Caco-2 (cell line): ENCODE data around the gene SUPT20HL1. TPM values are rescaled to one million over a fixed set of nuclear protein-coding genes. Genes with fewer than 3 reads are reported as not detected.
"Not testable (repeated sequence)": the region's sequence is repeated elsewhere in the genome, so short reads cannot be mapped to it uniquely, and the experiment has no call there.

ENCODE experiments used
- Bru-seq: library from RNA; stranded (reverse); fragments of 400-500 nt; gene quantifications from one replicate; lab custom pipeline; 2021; lab: Mats Ljungman, UMichigan
- BruChase-seq, 2 experiments: library from RNA; stranded (reverse); fragments of 400-500 nt; gene quantifications; one replicate each; lab custom pipeline; 2021; lab: Mats Ljungman, UMichigan
- BruUV-seq: library from RNA; stranded (reverse); fragments of 400-500 nt; replicated peaks from 2 replicates; lab custom pipeline; 2021; lab: Mats Ljungman, UMichigan
- CTCF ChIA-PET: fragments of 300-600 bp; sonication (Branson Sonifier 250); formaldehyde crosslinking; loops from one replicate; lab custom pipeline; 2022; ENCODE audit warnings: antibody characterized with exemption; lab: Charles Lee
- POLR2A ChIA-PET: fragments of 300-600 bp; sonication (Branson Sonifier 250); formaldehyde crosslinking; loops from one replicate; lab custom pipeline; 2022; ENCODE audit warnings: antibody characterized with exemption; lab: Charles Lee
- DNase-seq, 2 experiments: peaks; one replicate each; pipeline versions ENCODE4 v3.0.0 to v3.0.0-alpha.2; 2020 to 2022
- H3K27me3 ChIP-seq: replicated peaks from 2 replicates; pipeline ENCODE4 v1.6.0; 2011; ENCODE audit warnings: low read length; ENCODE audit not compliant: control insufficient read depth, insufficient read depth
- H3K36me3 ChIP-seq: 2 replicates; pipeline ENCODE4 v1.5.1; 2011; ENCODE audit warnings: low read length; ENCODE audit not compliant: control insufficient read depth, insufficient read depth
- H3K4me1 ChIP-seq: fragments of 250-450 bp; sonication (Bioruptor Pico); 2 replicates; pipeline ENCODE4 v1.5.1; 2020; ENCODE audit warnings: mild to moderate bottlenecking
- H3K4me3 ChIP-seq: 2 replicates; pipeline ENCODE4 v1.5.1; 2011; ENCODE audit warnings: low read depth, mild to moderate bottlenecking, control low read depth, low read length
- H3K9me3 ChIP-seq: fragments of 250-450 bp; sonication (Bioruptor Pico); 2 replicates; pipeline ENCODE4 v1.5.1; 2020; ENCODE audit warnings: mild to moderate bottlenecking, moderate library complexity
- H3K27ac Mint-ChIP-seq: one replicate; pipeline ENCODE4 v1.8.0; 2022; ENCODE audit warnings: mixed read lengths; ENCODE audit not compliant: unreplicated experiment
- H3K27me3 Mint-ChIP-seq: one replicate; pipeline ENCODE4 v1.8.0; 2022; ENCODE audit warnings: mixed read lengths; ENCODE audit not compliant: insufficient read depth, unreplicated experiment
- H3K36me3 Mint-ChIP-seq: one replicate; pipeline ENCODE4 v1.8.0; 2022; ENCODE audit warnings: mild to moderate bottlenecking, mixed read lengths; ENCODE audit not compliant: insufficient read depth, unreplicated experiment
- H3K4me1 Mint-ChIP-seq: one replicate; pipeline ENCODE4 v1.8.0; 2022; ENCODE audit warnings: low read depth, mixed read lengths; ENCODE audit not compliant: unreplicated experiment
- H3K4me3 Mint-ChIP-seq: one replicate; pipeline ENCODE4 v1.8.0; 2022; ENCODE audit warnings: mild to moderate bottlenecking, moderate library complexity, mixed read lengths; ENCODE audit not compliant: unreplicated experiment
- H3K9me3 Mint-ChIP-seq: one replicate; pipeline ENCODE4 v1.8.0; 2022; ENCODE audit warnings: mixed read lengths; ENCODE audit not compliant: unreplicated experiment
- CTCF ChIP-seq, 2 experiments: fragments of 200-600 bp in 1 of 2; IDR thresholded peaks; 1 replicate in 1 of 2; 2 replicates in 1 of 2; pipeline versions ENCODE4 v1.5.1 to v1.8.0; 2011 to 2022; ENCODE audit warnings: antibody characterized with exemption in 1 of 2, control low read depth in 1 of 2, inconsistent platforms in 1 of 2, low read depth in 1 of 2, low read length in 1 of 2, mild to moderate bottlenecking in 1 of 2, moderate library complexity in 1 of 2; ENCODE audit not compliant: insufficient read depth in 1 of 2, severe bottlenecking in 1 of 2, unreplicated experiment in 1 of 2
- intact Hi-C: fragments of 100-400 bp; cut with micrococcal nuclease; formaldehyde crosslinking; loops from one replicate; pipeline ENCODE4 v1.10.0; 2022; ENCODE audit not compliant: unreplicated experiment
- long read RNA-seq: library from polyadenylated mRNA; stranded (forward); transcript quantifications from one replicate; pipeline ENCODE4 v2.0.0, GENCODE V29; 2022
- total RNA-seq: library from RNA; stranded (reverse); gene quantifications from 2 replicates; pipeline ENCODE4 v1.2.3, GENCODE V29; 2022

Gene SUPT20HL1
- total RNA-seq (not detected in 2 replicates), Bru-seq, nascent RNA (not detected), BruChase-seq, experiment 1, labeled RNA remaining after a 2-hour chase (not detected), BruChase-seq, experiment 2, labeled RNA remaining after a 6-hour chase (percentile 17 among the genes with signal in this experiment)
- long read RNA-seq: 0 reads

DNA sequence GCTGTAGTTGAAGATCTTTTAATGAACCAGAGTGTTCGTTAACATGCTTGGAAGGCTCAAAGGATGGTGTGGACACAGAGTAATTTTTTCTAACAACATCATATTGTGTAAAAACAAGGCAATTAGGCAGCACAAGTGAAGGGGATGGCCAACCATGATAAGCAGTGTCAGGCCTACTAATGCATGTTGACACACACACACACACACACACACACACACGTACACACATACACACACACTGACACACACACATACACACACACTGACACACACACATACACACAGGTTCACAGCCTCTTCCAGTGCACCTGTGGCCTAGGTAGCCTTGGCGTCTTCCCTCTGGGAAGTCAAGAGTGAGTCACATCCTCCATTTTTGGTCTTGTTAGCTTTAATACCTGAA is at the start of gene SUPT20HL1:
SUPT20HL1 (plus strand) TSS at position 368 of the 400 bp plus-strand sequence. CDS start 2,122 bp downstream, outside the sequence.
- BruUV-seq: no TSS peak
- Histone ChIP-seq H3K9me3 (no peaks in the 10 kb centered on the region), H3K4me1 (no peaks in the 10 kb centered on the region), H3K27me3 (no peaks in the 10 kb centered on the region), H3K36me3 (no peaks in the 10 kb centered on the region), H3K4me3 (no peak within 1 kb of the TSS)
- no peak for DNase-seq
- Mint-ChIP-seq H3K4me3 (no peak within 1 kb of the TSS), H3K36me3 (no peaks in the 10 kb centered on the region), H3K27ac (no peak within 1 kb of the TSS), H3K27me3 (peaks cover 3% of the 10 kb centered on the region), H3K9me3 (no peaks in the 10 kb centered on the region), H3K4me1 (no peaks in the 10 kb centered on the region)
- POLR2A ChIA-PET: no interaction called here
- no peak for TF ChIP-seq CTCF (IDR thresholded peaks at IDR 0.05; ENCODE audit: insufficient read depth in 1 of 2, low read depth in 1 of 2, low read length in 1 of 2, severe bottlenecking in 1 of 2, unreplicated experiment in 1 of 2)
- CTCF ChIA-PET: no interaction called here
- intact Hi-C loops: no loop called here

DNA sequence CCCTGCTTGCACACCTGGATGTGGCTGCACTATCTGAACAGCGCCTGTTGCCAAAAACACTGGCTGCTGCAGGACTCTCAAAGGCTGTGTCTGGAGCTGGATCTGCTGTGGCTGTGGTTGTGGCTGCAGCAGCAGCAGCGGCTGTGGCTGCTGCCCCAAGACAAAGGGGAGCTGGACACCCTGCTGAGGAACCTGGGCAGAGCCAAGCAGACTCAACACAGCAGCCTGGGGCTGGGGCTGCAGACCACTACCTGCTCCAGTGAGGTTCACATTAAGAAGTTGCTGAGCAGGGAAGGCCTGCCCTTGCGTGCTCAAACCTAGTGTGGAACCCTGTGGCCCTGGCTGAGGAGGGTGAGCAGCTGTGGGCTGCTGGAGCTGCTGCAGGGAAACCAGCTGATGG is 49.5 kb upstream of the SUPT20HL1 start:
- POLR2A ChIA-PET, H3K36me3 Mint-ChIP-seq, BruUV-seq, H3K27me3 Mint-ChIP-seq, H3K27me3 ChIP-seq, H3K4me3 ChIP-seq, intact Hi-C loops, DNase-seq, H3K9me3 ChIP-seq, H3K4me1 Mint-ChIP-seq, H3K4me3 Mint-ChIP-seq, H3K9me3 Mint-ChIP-seq, H3K36me3 ChIP-seq, H3K27ac Mint-ChIP-seq, H3K4me1 ChIP-seq: not testable (repeated sequence)
- CTCF ChIA-PET: interaction anchor here (0.6 kb wide), 1 partner anchor 68 kb away, joined by 8 read pairs; no protein-coding TSS in a partner anchor

- H3K36me3 Mint-ChIP-seq, H3K4me1 Mint-ChIP-seq, H3K4me1 ChIP-seq, H3K9me3 ChIP-seq, POLR2A ChIA-PET, H3K4me3 Mint-ChIP-seq, DNase-seq, BruUV-seq, intact Hi-C loops, H3K27me3 Mint-ChIP-seq, H3K4me3 ChIP-seq, H3K9me3 Mint-ChIP-seq, H3K36me3 ChIP-seq, H3K27me3 ChIP-seq, H3K27ac Mint-ChIP-seq: not testable (repeated sequence)
- CTCF ChIA-PET: interaction anchor here (0.6 kb wide), 1 partner anchor 69 kb away, joined by 8 read pairs; no protein-coding TSS in a partner anchor
Measured at GRCh38 chrX:24311507-24312248, 48.8 kb upstream of the SUPT20HL1 start.

- intact Hi-C loops, H3K4me1 ChIP-seq, POLR2A ChIA-PET, H3K27ac Mint-ChIP-seq, CTCF ChIA-PET, H3K4me1 Mint-ChIP-seq, H3K36me3 Mint-ChIP-seq, H3K9me3 Mint-ChIP-seq, H3K36me3 ChIP-seq, H3K27me3 Mint-ChIP-seq, H3K9me3 ChIP-seq, H3K4me3 ChIP-seq, H3K27me3 ChIP-seq, DNase-seq, H3K4me3 Mint-ChIP-seq, BruUV-seq: not testable (repeated sequence)
Measured at GRCh38 chrX:24312249-24312607, 48.2 kb upstream of the SUPT20HL1 start.
